ENCODE results near the gene RENBP. TPM values are rescaled to one million over a fixed set of nuclear protein-coding genes. Genes with fewer than 3 reads are reported as not detected.

The RENBP gene
- polyA plus RNA-seq, 3 donors, result 2.7 to 125 (median 3.8) TPM

DNA sequence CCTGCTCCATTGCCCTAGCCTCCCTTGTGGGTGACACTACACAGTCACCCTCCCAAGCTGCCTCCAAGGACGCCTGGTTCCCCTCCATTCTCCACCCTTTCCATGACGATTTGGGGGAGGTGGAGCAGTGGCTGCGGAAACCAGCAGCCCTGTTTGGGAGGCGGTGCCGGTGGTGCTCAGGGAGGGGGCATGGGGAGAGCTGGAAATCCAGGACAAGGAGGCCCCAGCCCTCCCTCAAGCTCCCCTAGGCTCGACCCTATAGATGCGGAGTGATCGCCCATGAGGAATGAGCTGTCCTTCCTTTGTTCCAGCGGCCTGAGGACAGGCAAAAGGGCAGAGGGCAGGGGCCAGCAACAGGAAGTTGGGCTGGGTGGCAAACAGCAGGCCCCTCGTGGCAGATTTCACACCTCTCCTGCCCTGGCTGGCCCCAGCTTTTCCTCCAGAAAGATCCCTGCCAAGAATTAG is 3.6 kb upstream of the RENBP start:
- Histone ChIP-seq H3K27me3 (ENCODE audit: control insufficient read depth in 2 of 2, insufficient read depth in 2 of 2, low read length in 2 of 2) (no peaks in the 10 kb centered on the region), H3K36me3 (replicated peaks in 1 of 2; ENCODE audit: control insufficient read depth in 1 of 2, insufficient read depth in 2 of 2, low read length in 2 of 2) (peaks cover 44 to 46% of the 10 kb centered on the region in 2 donors), H3K9me3 (replicated peaks in 1 of 2; ENCODE audit: control insufficient read depth in 1 of 2, insufficient read depth in 1 of 2, low read length in 2 of 2) (no peaks in the 10 kb centered on the region), H3K27ac (ENCODE audit: low read depth in 1 of 2, low read length in 2 of 2) (peak overlapping the region in 1 of 2 donors; percentile 12), H3K9ac (ENCODE audit: insufficient read depth, low read length, poor library complexity, severe bottlenecking) (no peak overlapping the region), H4K20me1 (ENCODE audit: insufficient read depth, low read length) (peaks cover 70% of the 10 kb centered on the region), H3K4me1 (ENCODE audit: control insufficient read depth in 1 of 2, insufficient read depth in 2 of 2, low read length in 2 of 2) (peaks cover 28 to 48% of the 10 kb centered on the region in 2 donors), H3K79me2 (ENCODE audit: insufficient read depth, low read length) (peaks cover 23% of the 10 kb centered on the region), H3K4me3 (replicated peaks in 1 of 3; ENCODE audit: low read depth in 2 of 3, low read length in 3 of 3) (no peak overlapping the region), H3K4me2 (replicated peaks; ENCODE audit: extremely low read depth, low read length, poor library complexity, severe bottlenecking) (no peak overlapping the region), H2AFZ (ENCODE audit: insufficient read depth, low read depth, low read length, poor library complexity, severe bottlenecking) (no peak overlapping the region)
- WGBS (ENCODE audit: insufficient coverage), result no CpG with 5 or more reads among the region's 10 CpGs
- DNase-seq, result no peak
- Mint-ChIP-seq H3K27me3 (ENCODE audit: low read depth in 3 of 3) (peaks cover 0 to 10% (median 0%) of the 10 kb centered on the region in 3 donors), H3K36me3 (peaks cover 27 to 54% of the 10 kb centered on the region in 2 donors), H3K4me3 (no peak overlapping the region), H3K9me3 (peaks cover 0 to 8% (median 0%) of the 10 kb centered on the region in 7 donors), H3K4me1 (peaks cover 26% of the 10 kb centered on the region), H3K27ac (peak overlapping the region in 1 of 7 donors; percentile 58)
- intact Hi-C loops (cut with micrococcal nuclease), result no loop called here
- TF ChIP-seq, protein P1, sequence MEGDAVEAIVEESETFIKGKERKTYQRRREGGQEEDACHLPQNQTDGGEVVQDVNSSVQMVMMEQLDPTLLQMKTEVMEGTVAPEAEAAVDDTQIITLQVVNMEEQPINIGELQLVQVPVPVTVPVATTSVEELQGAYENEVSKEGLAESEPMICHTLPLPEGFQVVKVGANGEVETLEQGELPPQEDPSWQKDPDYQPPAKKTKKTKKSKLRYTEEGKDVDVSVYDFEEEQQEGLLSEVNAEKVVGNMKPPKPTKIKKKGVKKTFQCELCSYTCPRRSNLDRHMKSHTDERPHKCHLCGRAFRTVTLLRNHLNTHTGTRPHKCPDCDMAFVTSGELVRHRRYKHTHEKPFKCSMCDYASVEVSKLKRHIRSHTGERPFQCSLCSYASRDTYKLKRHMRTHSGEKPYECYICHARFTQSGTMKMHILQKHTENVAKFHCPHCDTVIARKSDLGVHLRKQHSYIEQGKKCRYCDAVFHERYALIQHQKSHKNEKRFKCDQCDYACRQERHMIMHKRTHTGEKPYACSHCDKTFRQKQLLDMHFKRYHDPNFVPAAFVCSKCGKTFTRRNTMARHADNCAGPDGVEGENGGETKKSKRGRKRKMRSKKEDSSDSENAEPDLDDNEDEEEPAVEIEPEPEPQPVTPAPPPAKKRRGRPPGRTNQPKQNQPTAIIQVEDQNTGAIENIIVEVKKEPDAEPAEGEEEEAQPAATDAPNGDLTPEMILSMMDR (IDR thresholded peaks at IDR 0.05), result no peak

DNA sequence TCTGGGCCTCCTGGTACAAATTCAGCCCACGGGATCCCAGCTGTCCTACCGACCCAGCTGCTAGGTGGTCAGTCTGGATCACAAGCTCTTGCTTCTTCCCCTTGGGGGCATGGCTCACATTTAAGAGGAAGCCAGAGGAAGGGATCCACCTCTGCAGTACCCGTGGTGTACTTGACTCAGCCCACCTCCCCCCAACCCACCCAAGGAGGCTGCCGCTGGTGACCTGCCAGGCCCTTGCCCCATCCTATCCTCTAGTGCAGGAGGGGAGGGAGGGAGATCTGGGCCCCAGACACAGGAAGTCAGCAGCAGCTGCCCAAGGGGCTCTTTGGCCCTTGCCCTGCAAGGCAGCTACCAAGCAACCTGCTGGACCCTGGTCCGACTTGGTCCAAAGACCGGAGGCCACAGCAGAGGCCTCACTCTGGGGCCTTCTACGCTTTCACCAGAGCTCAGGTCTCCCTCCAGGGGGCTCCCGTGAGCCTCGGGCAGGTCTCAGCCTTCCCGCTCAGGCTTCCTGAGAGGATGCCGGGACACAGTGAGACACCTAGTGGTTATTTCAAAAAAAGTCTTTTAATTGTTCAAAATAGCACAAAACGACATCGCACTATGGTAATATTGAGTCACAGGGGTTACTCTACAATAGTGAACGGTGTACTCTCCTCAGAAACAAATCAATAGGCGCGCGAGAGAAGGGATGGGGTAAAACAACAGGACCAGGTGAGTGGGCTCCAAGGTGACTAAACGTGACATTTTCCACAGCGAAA is 2.7 kb upstream of the RENBP start:
- no peak overlapping the region for H2AFZ ChIP-seq (ENCODE audit: insufficient read depth, low read depth, low read length, poor library complexity, severe bottlenecking)
- peak; percentile 77 to 81 (median 78) for DNase-seq
- peaks cover 25 to 46% of the 10 kb centered on the region in 2 donors for H3K36me3 Mint-ChIP-seq
- no peak overlapping the region for H3K4me2 ChIP-seq (replicated peaks; ENCODE audit: extremely low read depth, low read length, poor library complexity, severe bottlenecking)
- peaks cover 0 to 8% (median 0%) of the 10 kb centered on the region in 7 donors for H3K9me3 Mint-ChIP-seq
- TF ChIP-seq, protein P1 (IDR thresholded peaks at IDR 0.05), result peak; percentile 84
- H3K27me3 Mint-ChIP-seq (ENCODE audit: low read depth in 3 of 3), result peaks cover 0 to 12% (median 0%) of the 10 kb centered on the region in 3 donors
- H3K4me3 Mint-ChIP-seq, result no peak overlapping the region
- peaks cover 35 to 57% of the 10 kb centered on the region in 2 donors for H3K4me1 ChIP-seq (ENCODE audit: control insufficient read depth in 1 of 2, insufficient read depth in 2 of 2, low read length in 2 of 2)
- H3K79me2 ChIP-seq (ENCODE audit: insufficient read depth, low read length), result peaks cover 28% of the 10 kb centered on the region
- peaks cover 37 to 38% of the 10 kb centered on the region in 2 donors for H3K36me3 ChIP-seq (replicated peaks in 1 of 2; ENCODE audit: control insufficient read depth in 1 of 2, insufficient read depth in 2 of 2, low read length in 2 of 2)
- no peaks in the 10 kb centered on the region for H3K27me3 ChIP-seq (ENCODE audit: control insufficient read depth in 2 of 2, insufficient read depth in 2 of 2, low read length in 2 of 2)
- H3K9ac ChIP-seq (ENCODE audit: insufficient read depth, low read length, poor library complexity, severe bottlenecking), result no peak overlapping the region
- peaks cover 67% of the 10 kb centered on the region for H4K20me1 ChIP-seq (ENCODE audit: insufficient read depth, low read length)
- peak overlapping the region in 5 of 7 donors; percentile 19 to 75 (median 43) for H3K27ac Mint-ChIP-seq
- no peak overlapping the region for H3K4me3 ChIP-seq (replicated peaks in 1 of 3; ENCODE audit: low read depth in 2 of 3, low read length in 3 of 3)
- intact Hi-C loops (cut with micrococcal nuclease), result no loop called here
- H3K4me1 Mint-ChIP-seq, result peaks cover 31% of the 10 kb centered on the region
- H3K27ac ChIP-seq (ENCODE audit: low read depth in 1 of 2, low read length in 2 of 2), result no peak overlapping the region
- H3K9me3 ChIP-seq (replicated peaks in 1 of 2; ENCODE audit: control insufficient read depth in 1 of 2, insufficient read depth in 1 of 2, low read length in 2 of 2), result no peaks in the 10 kb centered on the region
- 0% methylated on average over 5 of the region's 19 CpGs for WGBS (ENCODE audit: insufficient coverage)

All from CD14-positive monocyte (primary cell).